Esophagus squamous epithelium (tissue), 5 donors: ENCODE measurements around the gene PDIK1L. TPM values are rescaled to one million over a fixed set of nuclear protein-coding genes. Genes with fewer than 3 reads are reported as not detected.
A peak's percentile ranks its signal among the peaks of the same experiment; 100 is the strongest.
"Not testable (repeated sequence)": the region's sequence is repeated elsewhere in the genome, so short reads cannot be mapped to it uniquely, and the experiment has no call there.

Experiments used
- DNase-seq: peaks from one replicate; lab custom pipeline; 2025; lab: John Stamatoyannopoulos, UW
- H3K27ac ChIP-seq, 4 donors: fragments of 200-600 bp; sonication (generic); one replicate each; pipeline ENCODE4 v1.5.1; 2016 to 2019; ENCODE audit warnings: mild to moderate bottlenecking in 1 of 4
- H3K27me3 ChIP-seq, 4 donors: fragments of 200-600 bp; sonication (generic); 1 replicate in 3 of 4; 2 replicates in 1 of 4; pipeline versions ENCODE4 v1.5.1 to v1.6.0; 2017 to 2021; ENCODE audit warnings: antibody characterized with exemption in 1 of 4
- H3K36me3 ChIP-seq, 3 donors: fragments of 200-600 bp; sonication (generic); one replicate each; pipeline ENCODE4 v1.5.1; 2016 to 2019
- H3K4me1 ChIP-seq, 3 donors: fragments of 200-600 bp; sonication (generic); one replicate each; pipeline ENCODE4 v1.5.1; 2017 to 2019
- H3K4me3 ChIP-seq, 4 donors: fragments of 200-600 bp; sonication (generic); 1 replicate in 3 of 4; 2 replicates in 1 of 4; pipeline ENCODE4 v1.5.1; 2016 to 2019; ENCODE audit warnings: mild to moderate bottlenecking in 2 of 4, moderate library complexity in 1 of 4
- H3K9me3 ChIP-seq, 3 donors: fragments of 200-600 bp; sonication (generic); one replicate each; pipeline ENCODE4 v1.5.1; 2016 to 2019
- CTCF ChIP-seq, 6 experiments: fragments of 450-650 bp in 4 of 6; fragments of 200-600 bp in 2 of 6; sonication (generic) in 2 of 6; IDR thresholded peaks; one replicate each; pipeline ENCODE4 v1.5.1; 2016 to 2019; ENCODE audit warnings: antibody characterized with exemption in 6 of 6, mild to moderate bottlenecking in 4 of 6, moderate library complexity in 4 of 6
- POLR2A ChIP-seq, 4 donors: fragments of 450-650 bp; IDR thresholded peaks; one replicate each; pipeline ENCODE4 v1.6.1; 2017; ENCODE audit warnings: antibody characterized with exemption in 4 of 4, mild to moderate bottlenecking in 4 of 4, moderate library complexity in 3 of 4
- WGBS, 2 donors: methylation state at CpG; one replicate each; pipeline ENCODE4 v1.1.5; 2018; 5-methylcytosine and 5-hydroxymethylcytosine counted together
- intact Hi-C: fragments of 100-400 bp; cut with DNase I; formaldehyde crosslinking; loops from one replicate; pipeline ENCODE4 v1.15.0; 2022
- total RNA-seq, 4 donors: library from RNA; depleted of rRNA; stranded (reverse); fragments of >200 nt; gene quantifications; one replicate each; pipeline ENCODE4 v1.1.0, GENCODE V29; 2016
- donor health status: DM: yes; HTN: yes; CAD: no.

Gene PDIK1L
- total RNA-seq, 4 donors from 2014 or later = 5.6 to 14.0 (median 8.3) TPM

- Histone ChIP-seq H3K27me3 (peaks cover 0 to 50% (median 0%) of the 10 kb centered on the region in 4 donors), H3K4me1 (peaks cover 0 to 18% (median 7%) of the 10 kb centered on the region in 3 donors), H3K36me3 (no peaks in the 10 kb centered on the region), H3K9me3 (no peaks in the 10 kb centered on the region), H3K4me3 (no peak overlapping the region), H3K27ac (no peak overlapping the region)
- intact Hi-C loops = no loop called here
- DNase-seq = no peak
- WGBS, 2 donors = 77 to 87% methylated on average over 3 of the region's 3 CpGs
- no peak for TF ChIP-seq CTCF (IDR thresholded peaks at IDR 0.05)
- no peak for TF ChIP-seq POLR2A (IDR thresholded peaks at IDR 0.05)
These were observed 22.5 kb upstream of the PDIK1L start for GRCh38 chr1:26089125-26089524.

GRCh38 chr1:26090893-26091292, 20.7 kb upstream of the PDIK1L start:
- TF ChIP-seq CTCF (IDR thresholded peaks at IDR 0.05) (no peak), POLR2A (IDR thresholded peaks at IDR 0.05) (no peak)
- no peaks in the 10 kb centered on the region for H3K9me3 ChIP-seq
- no peak overlapping the region for H3K27ac ChIP-seq
- no peaks in the 10 kb centered on the region for H3K36me3 ChIP-seq
- 84 to 85% methylated on average over 3 of the region's 3 CpGs for WGBS, 2 donors
- no peak for DNase-seq
- intact Hi-C loops = no loop called here
- H3K4me1 ChIP-seq = peaks cover 6 to 30% (median 10%) of the 10 kb centered on the region in 3 donors
- H3K27me3 ChIP-seq = peaks cover 0 to 35% (median 0%) of the 10 kb centered on the region in 4 donors
- H3K4me3 ChIP-seq = no peak overlapping the region

GRCh38 chr1:26092422-26092821, 19.2 kb upstream of the PDIK1L start:
- WGBS, 2 donors = 57 to 63% methylated on average over 7 of the region's 7 CpGs

GRCh38 chr1:26093569-26093968, 18.1 kb upstream of the PDIK1L start:
- Histone ChIP-seq H3K27ac (peak overlapping the region in 2 of 4 donors; percentile 19 to 55), H3K27me3 (peaks cover 0 to 31% (median 0%) of the 10 kb centered on the region in 4 donors), H3K4me1 (peaks cover 6 to 30% (median 10%) of the 10 kb centered on the region in 3 donors)
- H3K4me3 ChIP-seq, H3K9me3 ChIP-seq, intact Hi-C loops, DNase-seq, H3K36me3 ChIP-seq: not testable (repeated sequence)
- WGBS, 2 donors = 19 to 28% methylated on average over 6 of the region's 6 CpGs

More at GRCh38 chr1:26092422-26092821, 19.2 kb upstream of the PDIK1L start:
- intact Hi-C loops = no loop called here
- DNase-seq = no peak
- no peaks in the 10 kb centered on the region for H3K9me3 ChIP-seq
- no peak for TF ChIP-seq CTCF (IDR thresholded peaks at IDR 0.05)
- TF ChIP-seq POLR2A (IDR thresholded peaks at IDR 0.05) = no peak
- H3K27me3 ChIP-seq = peaks cover 0 to 31% (median 0%) of the 10 kb centered on the region in 4 donors
- H3K4me1 ChIP-seq = peaks cover 6 to 30% (median 10%) of the 10 kb centered on the region in 3 donors
- H3K4me3 ChIP-seq = no peak overlapping the region
- H3K27ac ChIP-seq = no peak overlapping the region
- H3K36me3 ChIP-seq = no peaks in the 10 kb centered on the region

GRCh38 chr1:26094076-26094669, 17.5 kb upstream of the PDIK1L start:
- Histone ChIP-seq H3K4me1 (peaks cover 6 to 30% (median 10%) of the 10 kb centered on the region in 3 donors), H3K27me3 (peaks cover 0 to 31% (median 0%) of the 10 kb centered on the region in 4 donors), H3K4me3 (no peak overlapping the region), H3K36me3 (no peaks in the 10 kb centered on the region), H3K27ac (peak overlapping the region in 3 of 4 donors; percentile 7 to 55 (median 36)), H3K9me3 (no peaks in the 10 kb centered on the region)
- no peak for DNase-seq
- TF ChIP-seq CTCF (IDR thresholded peaks at IDR 0.05) = no peak
- TF ChIP-seq POLR2A (IDR thresholded peaks at IDR 0.05) = no peak
- intact Hi-C loops = no loop called here
- WGBS, 2 donors = 15 to 25% methylated on average over 8 to 9 of the region's 11 CpGs
